ENCODE results near the gene SWAP70. TPM values are rescaled to one million over a fixed set of nuclear protein-coding genes. Genes with fewer than 3 reads are reported as not detected.

Gene SWAP70
- total and polyA plus RNA-seq, 10 of the 15 experiments (the other 5 are each of a cell fraction or from before 2014, with no cell fraction given) = 20.6 to 62.4 (median 41.7) TPM

GRCh38 chr11:9626496-9627394 lies 37.1 kb upstream of the SWAP70 start (continued):
- TF ChIP-seq PBX3 (IDR thresholded peaks at IDR 0.05; ENCODE audit: insufficient replicate concordance, low read depth, low read length) = no peak
- no peak for TF ChIP-seq HCFC1 (IDR thresholded peaks at IDR 0.05; ENCODE audit: low read length)
- no peak for TF ChIP-seq CBX5 (IDR thresholded peaks at IDR 0.05; ENCODE audit: low read depth)
- TF ChIP-seq PAX8 (IDR thresholded peaks at IDR 0.05) = no peak
- TF ChIP-seq SIN3A (IDR thresholded peaks at IDR 0.05; ENCODE audit: low read depth, low read length) = no peak
- no peak for TF ChIP-seq NFIC (IDR thresholded peaks at IDR 0.05; ENCODE audit: low read depth, low read length)
- TF ChIP-seq CHD1 (IDR thresholded peaks at IDR 0.05; ENCODE audit: low read depth, low read length) = no peak
- TF ChIP-seq EP300 (IDR thresholded peaks at IDR 0.05; ENCODE audit: borderline replicate concordance in 1 of 2, control insufficient read depth in 1 of 2, low read depth in 2 of 2, low read length in 2 of 2) = 0 out of 4 replicates have a peak, but pooled peaks of 1 of the 2 experiments have one; percentile 19
- no peak for TF ChIP-seq BCL11A (IDR thresholded peaks at IDR 0.05; ENCODE audit: low read depth, low read length)
- no peak for TF ChIP-seq DPF2 (IDR thresholded peaks at IDR 0.05)
- no peak for TF ChIP-seq ZBTB4 (CRISPR knock-in tag; IDR thresholded peaks at IDR 0.05)
- TF ChIP-seq PAX5 (IDR thresholded peaks at IDR 0.05; ENCODE audit: borderline replicate concordance, low read depth, low read length) = no peak
- peak in 1 of 2 experiments; percentile 21; a peak in 1 of 4 replicates for TF ChIP-seq BHLHE40 (IDR thresholded peaks at IDR 0.05; ENCODE audit: borderline replicate concordance in 1 of 2, low read depth in 2 of 2, low read length in 1 of 2)
- no peak for TF ChIP-seq YBX1 (IDR thresholded peaks at IDR 0.05)
- no peak for TF ChIP-seq TBL1XR1 (IDR thresholded peaks at IDR 0.05; ENCODE audit: low read depth, low read length)
- no peak for TF ChIP-seq RUNX3 (IDR thresholded peaks at IDR 0.05; ENCODE audit: low read length)
- no peak for TF ChIP-seq SKIL (IDR thresholded peaks at IDR 0.05; ENCODE audit: low read depth, poor library complexity, severe bottlenecking)
- no peak for TF ChIP-seq BCL3 (IDR thresholded peaks at IDR 0.05; ENCODE audit: borderline replicate concordance, insufficient read depth, low read depth, low read length, poor library complexity, severe bottlenecking)
- TF ChIP-seq NKRF (conservative IDR thresholded peaks at IDR 0.05) = no peak

Measured in GM12878 (cell line).